Measurements from ENCODE around the gene PROZ. TPM values are rescaled to one million over a fixed set of nuclear protein-coding genes. Genes with fewer than 3 reads are reported as not detected.

The PROZ gene
- total RNA-seq, 1 experiment from 2014 or later: not detected

DNA sequence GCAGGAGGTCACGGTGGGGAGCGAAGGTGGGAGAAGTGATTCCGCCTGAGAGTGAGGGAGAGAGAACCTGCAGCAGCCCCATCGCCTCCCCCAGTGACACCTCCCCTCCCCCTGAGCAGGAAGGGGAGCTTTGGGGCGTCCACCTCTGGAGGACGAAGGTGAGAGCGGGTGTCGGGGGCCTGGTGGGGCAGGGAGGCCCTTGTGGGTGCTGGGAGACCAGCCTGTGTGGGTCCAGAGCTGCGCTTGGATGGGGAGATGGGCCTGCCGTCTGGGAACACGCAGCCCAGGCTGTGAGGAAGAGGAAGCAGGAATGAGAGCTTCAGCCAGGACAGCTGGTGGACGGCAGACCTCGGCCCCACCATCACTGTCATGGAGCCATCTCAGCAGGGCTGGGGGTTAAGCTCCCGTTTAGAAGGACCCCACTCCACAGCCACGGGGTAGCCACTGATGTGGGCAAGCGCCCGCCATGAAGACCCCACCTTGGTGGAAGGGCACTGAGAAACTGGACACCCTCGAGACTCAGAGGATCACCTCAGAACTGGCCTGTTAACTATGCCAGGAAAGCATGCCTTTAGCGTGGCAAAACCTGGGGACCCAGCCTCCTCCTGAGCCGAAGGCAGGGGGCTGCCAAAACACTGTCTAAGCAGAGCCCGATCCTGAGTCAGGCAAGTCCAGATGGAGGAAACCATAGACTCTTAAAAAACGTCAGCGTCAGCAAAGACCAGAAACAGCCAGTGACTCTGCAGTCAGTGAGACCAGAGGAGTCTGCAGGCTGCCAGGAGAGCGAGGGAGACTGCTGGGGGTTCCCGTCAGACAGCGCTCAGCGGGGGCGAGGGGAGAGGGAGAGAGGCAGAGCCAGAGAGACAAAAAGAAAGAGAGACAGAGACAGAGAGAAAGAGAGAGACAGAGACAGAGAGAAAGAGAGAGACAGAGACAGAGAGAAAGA lies 6.4 kb upstream of the PROZ start:
- Histone ChIP-seq H3K4me2 (ENCODE audit: low read length) (peak overlapping the region; percentile 86), H3K79me2 (ENCODE audit: low read length) (no peaks in the 10 kb centered on the region)
- ATAC-seq: no peak

DNA sequence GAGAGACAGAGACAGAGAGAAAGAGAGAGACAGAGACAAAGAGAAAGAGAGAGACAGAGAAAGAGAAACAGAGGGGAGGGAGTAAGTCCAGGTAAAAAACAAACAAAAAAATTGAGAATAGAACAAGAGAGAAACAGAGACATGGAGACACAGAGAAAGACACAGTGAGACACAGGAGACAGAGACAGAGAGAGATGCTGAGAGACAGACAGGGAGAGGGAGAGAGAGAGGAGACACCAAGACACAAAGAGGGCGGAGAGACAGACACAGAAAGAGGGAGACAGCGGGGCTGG lies 5.8 kb upstream of the PROZ start:
- no peak for TF ChIP-seq EZH2phosphoT487 (IDR thresholded peaks at IDR 0.05; ENCODE audit: borderline replicate concordance, low read length)
- TF ChIP-seq, protein P1, sequence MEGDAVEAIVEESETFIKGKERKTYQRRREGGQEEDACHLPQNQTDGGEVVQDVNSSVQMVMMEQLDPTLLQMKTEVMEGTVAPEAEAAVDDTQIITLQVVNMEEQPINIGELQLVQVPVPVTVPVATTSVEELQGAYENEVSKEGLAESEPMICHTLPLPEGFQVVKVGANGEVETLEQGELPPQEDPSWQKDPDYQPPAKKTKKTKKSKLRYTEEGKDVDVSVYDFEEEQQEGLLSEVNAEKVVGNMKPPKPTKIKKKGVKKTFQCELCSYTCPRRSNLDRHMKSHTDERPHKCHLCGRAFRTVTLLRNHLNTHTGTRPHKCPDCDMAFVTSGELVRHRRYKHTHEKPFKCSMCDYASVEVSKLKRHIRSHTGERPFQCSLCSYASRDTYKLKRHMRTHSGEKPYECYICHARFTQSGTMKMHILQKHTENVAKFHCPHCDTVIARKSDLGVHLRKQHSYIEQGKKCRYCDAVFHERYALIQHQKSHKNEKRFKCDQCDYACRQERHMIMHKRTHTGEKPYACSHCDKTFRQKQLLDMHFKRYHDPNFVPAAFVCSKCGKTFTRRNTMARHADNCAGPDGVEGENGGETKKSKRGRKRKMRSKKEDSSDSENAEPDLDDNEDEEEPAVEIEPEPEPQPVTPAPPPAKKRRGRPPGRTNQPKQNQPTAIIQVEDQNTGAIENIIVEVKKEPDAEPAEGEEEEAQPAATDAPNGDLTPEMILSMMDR (conservative IDR thresholded peaks at IDR 0.05; ENCODE audit: low read depth, low read length): no peak
- TF ChIP-seq EZH2 (IDR thresholded peaks at IDR 0.05; ENCODE audit: low read length, unreplicated experiment): no peak
- H3K9ac ChIP-seq (ENCODE audit: low read length): peak overlapping the region; percentile 48; the same call in 1 of the 2 replicates
- no peaks in the 10 kb centered on the region for H4K20me1 ChIP-seq (ENCODE audit: low read length)
- H3K4me2 ChIP-seq (ENCODE audit: low read length): peak overlapping the region; percentile 86
- ATAC-seq (no peak), DNase-seq (no peak)
- H3K4me3 ChIP-seq (ENCODE audit: low read length): peak overlapping the region; percentile 60
- peak overlapping the region; percentile 72 for H2AFZ ChIP-seq (ENCODE audit: low read length)
- intact Hi-C loops (cut with micrococcal nuclease): no loop called here
- BruUV-seq (replicated peaks): no TSS peak
- POLR2A ChIA-PET (ENCODE audit: unreplicated experiment): no interaction called here
- H3K9me3 ChIP-seq (ENCODE audit: low read length): no peaks in the 10 kb centered on the region
- no peaks in the 10 kb centered on the region for H3F3A ChIP-seq (ENCODE audit: low read length, unreplicated experiment)
- H3K9me2 ChIP-seq (replicated peaks; ENCODE audit: low read length): no peaks in the 10 kb centered on the region
- no peaks in the 10 kb centered on the region for H3K79me2 ChIP-seq (ENCODE audit: low read length)
- CTCF ChIA-PET: no interaction called here
- H3K27ac ChIP-seq (ENCODE audit: low read length): no peak overlapping the region
- peaks cover 16% of the 10 kb centered on the region for H3K4me1 ChIP-seq (ENCODE audit: insufficient read depth, low read length)
- H3K36me3 ChIP-seq (ENCODE audit: low read depth, low read length): no peaks in the 10 kb centered on the region
- no peaks in the 10 kb centered on the region for H3K27me3 ChIP-seq (ENCODE audit: low read length)

More for the DNA sequence above, 6.4 kb upstream of the PROZ start:
- intact Hi-C loops (cut with micrococcal nuclease): no loop called here
- TF ChIP-seq, protein P1 (conservative IDR thresholded peaks at IDR 0.05; ENCODE audit: low read depth, low read length): no peak
- TF ChIP-seq EZH2 (IDR thresholded peaks at IDR 0.05; ENCODE audit: low read length, unreplicated experiment) (no peak), EZH2phosphoT487 (IDR thresholded peaks at IDR 0.05; ENCODE audit: borderline replicate concordance, low read length) (no peak)
- ChIA-PET CTCF (no interaction called here), POLR2A (ENCODE audit: unreplicated experiment) (no interaction called here)
- Histone ChIP-seq H3K27ac (ENCODE audit: low read length) (no peak overlapping the region), H2AFZ (ENCODE audit: low read length) (peak overlapping the region; percentile 72; the same call in 1 of the 2 replicates), H3K9me2 (replicated peaks; ENCODE audit: low read length) (no peaks in the 10 kb centered on the region), H4K20me1 (ENCODE audit: low read length) (no peaks in the 10 kb centered on the region), H3K9me3 (ENCODE audit: low read length) (no peaks in the 10 kb centered on the region), H3K27me3 (ENCODE audit: low read length) (no peaks in the 10 kb centered on the region), H3K4me1 (ENCODE audit: insufficient read depth, low read length) (peaks cover 16% of the 10 kb centered on the region), H3F3A (ENCODE audit: low read length, unreplicated experiment) (no peaks in the 10 kb centered on the region), H3K4me3 (ENCODE audit: low read length) (peak overlapping the region; percentile 60; the same call in 1 of the 2 replicates), H3K36me3 (ENCODE audit: low read depth, low read length) (no peaks in the 10 kb centered on the region), H3K9ac (ENCODE audit: low read length) (no peak overlapping the region)
- BruUV-seq (replicated peaks): no TSS peak
- DNase-seq: peak; percentile 3

All from PC-3 (cell line).